H7 (cell line): ENCODE data around the gene TSPAN18. TPM values are rescaled to one million over a fixed set of nuclear protein-coding genes. Genes with fewer than 3 reads are reported as not detected.

ENCODE experiments used
- DNase-seq: peaks from one replicate; pipeline ENCODE4 v3.0.0; 2012
- H3K27me3 ChIP-seq: 2 replicates; pipeline ENCODE4 v1.6.0; 2011; ENCODE audit warnings: mild to moderate bottlenecking, low read length; ENCODE audit not compliant: control insufficient read depth, insufficient read depth
- H3K36me3 ChIP-seq: replicated peaks from 2 replicates; pipeline ENCODE4 v1.5.1; 2011; ENCODE audit warnings: low read length; ENCODE audit not compliant: control insufficient read depth, insufficient read depth
- H3K4me3 ChIP-seq: 2 replicates; pipeline ENCODE4 v1.5.1; 2011; ENCODE audit warnings: low read depth, mild to moderate bottlenecking, control low read depth, low read length, moderate library complexity; ENCODE audit not compliant: insufficient read depth
- total RNA-seq: library from RNA; depleted of rRNA; stranded (reverse); fragments of >200 nt; shearing (Covaris generic); gene quantifications from 2 replicates; pipeline ENCODE4 v1.2.3, GENCODE V29; 2014

The TSPAN18 gene
- total RNA-seq, 1 experiment from 2014 or later, result 25.7 TPM

GRCh38 chr11:44780940-44781631, 54.3 kb downstream of the TSPAN18 start:
- no peaks in the 10 kb centered on the region for H3K27me3 ChIP-seq
- no peak overlapping the region for H3K4me3 ChIP-seq
- no peaks in the 10 kb centered on the region; the same call in 1 of the 2 replicates for H3K36me3 ChIP-seq
- DNase-seq, result no peak

GRCh38 chr11:44781655-44782054, 54.9 kb downstream of the TSPAN18 start:
- H3K4me3 ChIP-seq, result no peak overlapping the region
- no peak for DNase-seq
- H3K27me3 ChIP-seq, result no peaks in the 10 kb centered on the region
- H3K36me3 ChIP-seq, result no peaks in the 10 kb centered on the region; the same call in 1 of the 2 replicates

- DNase-seq, result no peak
- Histone ChIP-seq H3K4me3 (no peak overlapping the region), H3K36me3 (no peaks in the 10 kb centered on the region; the same call in 1 of the 2 replicates), H3K27me3 (no peaks in the 10 kb centered on the region)
Measured at GRCh38 chr11:44782478-44782877, 55.7 kb downstream of the TSPAN18 start.

DNA sequence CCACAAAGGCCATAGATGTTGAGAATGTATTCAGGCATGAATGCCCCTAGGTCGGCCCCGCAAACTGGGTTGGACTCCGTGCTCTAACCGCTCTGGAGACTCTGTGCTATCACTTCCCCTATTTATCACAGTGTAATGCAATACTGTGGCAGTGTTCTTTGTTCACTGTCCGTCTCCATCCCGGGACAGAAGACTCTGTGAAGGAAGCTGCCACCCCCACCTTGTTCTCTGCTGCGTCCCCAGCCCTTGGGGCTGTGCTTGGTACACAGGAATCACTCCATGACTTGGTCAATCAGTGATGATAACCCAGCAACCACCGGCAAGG, 57.6 kb downstream of the TSPAN18 start:
- no peak overlapping the region for H3K4me3 ChIP-seq
- no peaks in the 10 kb centered on the region; the same call in 1 of the 2 replicates for H3K36me3 ChIP-seq
- no peaks in the 10 kb centered on the region for H3K27me3 ChIP-seq
- DNase-seq, result no peak

DNA sequence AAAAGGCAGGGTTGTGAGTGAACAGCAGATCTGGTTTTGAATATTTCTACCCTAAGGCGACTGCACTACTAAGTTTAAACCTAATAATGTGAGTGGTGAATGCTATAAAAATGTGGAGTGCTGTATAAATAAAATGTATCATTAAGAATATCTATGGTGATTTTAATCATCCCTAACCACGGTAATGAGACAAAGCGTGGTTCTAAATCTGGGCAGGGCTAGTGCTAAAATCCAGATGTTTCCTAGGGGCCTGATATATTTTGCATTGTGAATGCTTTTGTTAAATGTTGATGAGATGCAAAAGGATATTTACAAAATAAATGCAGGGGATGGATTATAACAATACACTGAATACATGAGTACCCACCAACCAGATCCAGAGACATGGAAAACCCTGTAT, 58.1 kb downstream of the TSPAN18 start:
- H3K27me3 ChIP-seq, result no peaks in the 10 kb centered on the region
- H3K4me3 ChIP-seq, result no peak overlapping the region
- no peak for DNase-seq
- H3K36me3 ChIP-seq, result no peaks in the 10 kb centered on the region

DNA sequence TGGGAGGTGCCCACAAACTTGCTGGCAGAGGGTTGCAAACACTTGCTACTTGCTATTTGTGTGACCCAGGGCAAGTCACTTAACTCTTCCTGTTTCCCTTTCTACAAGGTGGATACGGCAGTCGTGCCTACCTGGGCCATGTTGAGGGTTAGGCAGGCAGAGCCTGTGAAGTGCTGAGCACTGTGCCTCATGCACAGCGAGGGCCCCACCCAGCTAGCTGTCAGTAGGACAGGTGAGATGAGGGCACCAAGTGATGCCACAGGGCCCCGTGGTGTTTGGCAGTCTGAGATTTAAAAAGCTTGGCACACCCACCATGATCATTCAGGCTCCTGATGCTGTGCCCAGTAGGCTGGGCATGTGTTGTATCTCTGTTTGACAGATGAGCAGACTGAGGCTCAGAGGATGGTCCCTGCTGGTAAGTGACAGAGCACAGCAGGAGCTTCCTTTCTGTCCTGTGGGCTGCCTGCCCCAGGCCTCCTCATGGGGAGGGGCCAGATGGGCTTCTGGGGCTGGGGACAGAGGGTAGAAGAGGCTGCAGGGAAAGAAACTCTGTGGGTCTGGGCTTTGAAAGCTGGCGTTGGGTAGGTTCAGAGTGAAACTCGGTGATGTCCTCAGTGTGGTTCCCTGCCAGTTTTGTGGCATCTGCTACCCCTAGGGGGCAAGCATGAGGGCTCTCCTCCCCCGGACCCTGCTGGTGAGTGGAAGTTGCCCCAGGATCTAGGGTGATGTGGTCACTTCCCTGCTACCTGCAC, 59.3 kb downstream of the TSPAN18 start:
- peak; percentile 72 for DNase-seq

GRCh38 chr11:44787070-44787469, 60.3 kb downstream of the TSPAN18 start:
- Histone ChIP-seq H3K27me3 (no peaks in the 10 kb centered on the region), H3K4me3 (no peak overlapping the region), H3K36me3 (no peaks in the 10 kb centered on the region)
- DNase-seq, result no peak

More for the DNA sequence above, 59.3 kb downstream of the TSPAN18 start:
- H3K27me3 ChIP-seq, result no peaks in the 10 kb centered on the region
- no peaks in the 10 kb centered on the region for H3K36me3 ChIP-seq
- no peak overlapping the region for H3K4me3 ChIP-seq

DNA sequence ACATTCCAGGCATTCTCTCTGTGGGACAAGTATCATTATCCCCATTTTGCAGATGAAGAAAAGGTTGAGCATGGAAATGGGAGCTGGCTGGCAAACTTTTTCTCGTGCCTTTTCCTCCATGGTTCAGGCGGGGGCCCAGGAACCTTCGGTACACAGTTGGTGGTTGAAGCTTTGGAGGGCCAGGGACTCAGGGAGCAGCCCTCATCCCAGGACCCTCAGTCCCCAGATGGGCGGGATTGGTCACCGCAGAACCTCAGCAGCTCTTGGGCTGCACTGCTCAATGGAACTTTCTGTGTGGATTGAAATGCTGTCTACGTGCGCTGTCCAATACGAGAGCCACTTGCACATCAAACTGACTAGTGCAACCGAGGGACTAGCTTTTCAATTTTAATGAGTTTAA, 61.2 kb downstream of the TSPAN18 start:
- no peak for DNase-seq
- no peaks in the 10 kb centered on the region for H3K27me3 ChIP-seq
- no peaks in the 10 kb centered on the region for H3K36me3 ChIP-seq
- H3K4me3 ChIP-seq, result no peak overlapping the region

GRCh38 chr11:44788536-44789261, 61.9 kb downstream of the TSPAN18 start:
- Histone ChIP-seq H3K36me3 (no peaks in the 10 kb centered on the region), H3K27me3 (no peaks in the 10 kb centered on the region), H3K4me3 (no peak overlapping the region)
- no peak for DNase-seq

GRCh38 chr11:44789496-44789895, 62.7 kb downstream of the TSPAN18 start:
- Histone ChIP-seq H3K36me3 (no peaks in the 10 kb centered on the region), H3K4me3 (no peak overlapping the region), H3K27me3 (no peaks in the 10 kb centered on the region)
- DNase-seq, result no peak

DNA sequence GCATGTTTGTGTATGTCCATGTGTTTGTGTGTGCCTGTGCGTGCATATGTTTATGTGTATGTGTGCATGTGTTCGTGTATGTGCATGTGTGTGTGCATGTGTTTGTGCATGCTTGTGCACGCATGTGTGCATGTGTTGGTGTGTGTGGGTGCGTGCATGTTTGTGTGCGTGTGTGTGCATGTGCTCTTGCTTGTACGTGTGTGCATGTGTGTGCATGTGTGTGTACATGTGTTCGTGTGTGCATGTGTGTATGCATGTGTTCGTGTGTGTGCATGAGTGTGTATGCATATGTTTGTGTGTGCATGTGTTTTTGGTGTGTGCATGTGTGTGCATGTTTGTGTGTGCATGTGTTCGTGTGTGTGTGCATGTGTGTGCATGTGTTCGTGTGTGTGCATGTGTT, 63.4 kb downstream of the TSPAN18 start:
- Histone ChIP-seq H3K27me3 (no peaks in the 10 kb centered on the region), H3K4me3 (no peak overlapping the region), H3K36me3 (no peaks in the 10 kb centered on the region)
- no peak for DNase-seq

DNA sequence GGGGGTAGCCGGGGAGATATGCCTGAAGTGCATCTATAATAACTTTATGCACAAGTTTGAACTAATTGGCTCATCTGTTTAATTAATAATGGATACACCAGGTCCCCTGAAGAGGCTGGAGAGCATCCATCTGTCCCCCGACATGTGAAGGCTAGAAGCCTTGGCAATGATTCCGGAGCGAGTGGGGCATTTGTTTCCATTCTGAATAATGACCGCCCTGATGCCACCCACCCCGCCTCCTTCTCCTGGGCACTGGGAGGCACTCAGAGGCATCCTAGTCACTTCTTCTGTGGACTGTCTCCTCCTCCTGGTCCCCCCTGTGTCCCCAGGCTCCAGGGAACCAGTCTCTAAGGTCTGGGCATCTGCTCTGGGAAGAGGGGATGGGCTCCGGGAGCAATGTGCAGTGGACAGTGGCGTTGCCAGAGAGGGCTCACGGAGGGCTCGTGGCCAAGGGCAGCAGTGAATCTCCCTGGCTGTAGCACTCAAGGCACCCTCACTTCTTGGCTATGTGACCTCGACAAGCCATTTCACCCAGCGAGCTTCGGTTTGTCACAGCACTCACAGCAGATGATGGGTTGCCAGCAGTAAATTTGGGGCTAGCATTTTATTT, 64.7 kb downstream of the TSPAN18 start:
- no peak overlapping the region for H3K4me3 ChIP-seq
- no peak for DNase-seq
- H3K27me3 ChIP-seq, result no peaks in the 10 kb centered on the region
- H3K36me3 ChIP-seq, result no peaks in the 10 kb centered on the region

GRCh38 chr11:44792171-44792570, 65.4 kb downstream of the TSPAN18 start:
- no peak overlapping the region for H3K4me3 ChIP-seq
- H3K27me3 ChIP-seq, result no peaks in the 10 kb centered on the region
- DNase-seq, result no peak
- no peaks in the 10 kb centered on the region for H3K36me3 ChIP-seq

- H3K36me3 ChIP-seq, result no peaks in the 10 kb centered on the region
- DNase-seq, result no peak
- H3K4me3 ChIP-seq, result no peak overlapping the region
- no peaks in the 10 kb centered on the region for H3K27me3 ChIP-seq
Measured at GRCh38 chr11:44793350-44794090, 66.8 kb downstream of the TSPAN18 start.
